HG02763 (cell line): Measurements from ENCODE around the gene SYT12.
A peak's percentile ranks its signal among the peaks of the same experiment; 100 is the strongest.

Experiments
- ATAC-seq: cut with Tn5 transposase; IDR thresholded peaks from one replicate; pipeline ENCODE4 v1.9.1; 2021; ENCODE audit warnings: mild to moderate bottlenecking, moderate library complexity; ENCODE audit not compliant: unreplicated experiment

The SYT12 gene

GRCh38 chr11:67027943-67028542 lies 5.1 kb downstream of the SYT12 start:
- peak; percentile 59 for ATAC-seq

- ATAC-seq = no peak
These were observed 6.2 kb downstream of the SYT12 start for GRCh38 chr11:67029146-67029545.

GRCh38 chr11:67030976-67031375 lies 8.0 kb downstream of the SYT12 start:
- ATAC-seq = no peak

DNA sequence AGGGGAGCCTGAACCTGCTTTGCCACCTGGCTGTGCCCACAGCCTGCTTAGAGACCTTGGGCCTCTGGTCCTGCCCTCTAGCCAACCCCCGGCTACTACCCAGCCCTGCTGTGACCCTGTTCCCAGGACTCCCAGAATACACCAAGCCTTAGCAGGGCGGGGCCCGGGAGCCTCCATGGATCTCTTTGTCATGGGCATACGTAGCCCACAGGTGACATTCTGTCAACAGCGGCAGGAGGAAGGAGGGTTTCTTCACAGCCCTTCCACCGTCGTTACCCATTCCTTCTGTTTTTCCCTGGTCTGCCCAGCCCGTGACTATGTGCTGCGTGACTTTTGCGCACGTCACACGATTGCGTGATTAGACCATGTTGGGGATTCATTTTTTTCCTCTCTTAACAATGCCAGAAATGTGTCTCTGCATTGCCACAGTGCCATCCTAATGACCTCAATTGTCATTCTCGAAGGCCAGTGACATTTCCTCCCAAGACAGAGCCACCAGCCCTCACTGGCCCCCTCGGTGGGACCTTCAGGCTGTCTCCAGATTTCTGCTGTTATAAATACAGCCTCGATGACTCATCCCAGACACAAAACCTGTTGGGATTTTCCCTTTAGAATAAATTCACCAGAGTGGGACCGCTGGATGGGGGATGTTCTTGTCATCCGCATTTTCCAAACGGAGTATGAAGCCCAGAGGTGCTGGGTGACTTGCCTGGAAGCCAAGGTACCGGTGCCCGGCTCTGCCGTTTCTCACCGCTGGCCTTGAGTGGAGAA lies 9.0 kb downstream of the SYT12 start:
- no peak for ATAC-seq

DNA sequence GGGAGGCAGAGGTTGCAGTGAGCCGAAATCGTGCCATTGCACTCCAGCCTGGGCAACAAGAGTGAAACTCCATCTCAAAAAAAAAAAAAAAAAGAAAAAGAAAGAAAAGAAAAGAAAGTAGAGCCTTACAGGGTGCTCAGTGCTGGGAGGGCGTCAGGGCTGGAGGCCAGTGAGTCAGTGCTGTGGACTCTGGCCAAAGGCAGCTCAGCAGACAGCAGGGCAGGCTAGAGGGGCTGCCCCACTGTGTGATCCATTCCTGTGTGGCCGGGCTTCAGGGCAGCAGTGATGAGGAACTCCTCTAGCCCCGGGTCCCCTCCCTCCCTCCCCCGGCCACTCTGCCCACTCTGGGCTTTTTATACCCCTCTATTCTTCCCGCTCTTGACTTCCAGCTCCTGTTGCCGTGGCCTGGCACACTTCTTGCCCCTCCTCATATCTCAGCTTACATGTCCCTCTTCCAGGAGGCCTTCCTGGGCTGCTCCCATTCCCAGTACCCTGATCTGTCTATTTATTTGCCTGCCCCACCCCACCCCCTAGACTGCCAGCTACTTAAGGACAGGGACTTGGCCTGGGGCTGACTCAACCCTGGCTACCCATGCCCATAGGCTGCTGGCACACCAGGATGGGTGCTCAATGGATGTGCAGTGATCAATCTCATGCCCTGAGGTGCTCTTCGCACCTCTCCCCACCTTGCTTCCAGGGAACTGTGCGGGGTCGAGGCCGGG lies 10.1 kb downstream of the SYT12 start:
- no peak for ATAC-seq

- ATAC-seq = no peak
These were observed 10.8 kb downstream of the SYT12 start for GRCh38 chr11:67033661-67034166.

DNA sequence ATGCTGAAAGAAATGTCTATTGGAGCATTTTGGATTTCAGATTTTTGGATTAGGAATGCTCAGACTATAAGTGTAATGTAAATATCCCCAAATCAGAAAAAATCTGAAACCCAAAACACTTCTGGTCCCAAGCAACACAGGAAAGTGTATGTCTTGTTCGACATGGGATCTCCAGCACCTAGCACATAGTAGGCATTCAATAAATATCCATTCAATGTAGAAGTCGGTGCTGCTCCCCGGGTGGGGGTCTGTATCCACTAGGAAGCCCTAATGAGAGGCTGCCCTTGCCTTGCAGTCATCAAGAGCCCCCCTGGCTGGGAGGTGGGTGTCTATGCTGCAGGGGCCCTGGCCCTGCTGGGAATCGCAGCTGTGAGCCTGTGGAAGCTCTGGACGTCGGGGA lies 11.4 kb downstream of the SYT12 start:
- no peak for ATAC-seq

DNA sequence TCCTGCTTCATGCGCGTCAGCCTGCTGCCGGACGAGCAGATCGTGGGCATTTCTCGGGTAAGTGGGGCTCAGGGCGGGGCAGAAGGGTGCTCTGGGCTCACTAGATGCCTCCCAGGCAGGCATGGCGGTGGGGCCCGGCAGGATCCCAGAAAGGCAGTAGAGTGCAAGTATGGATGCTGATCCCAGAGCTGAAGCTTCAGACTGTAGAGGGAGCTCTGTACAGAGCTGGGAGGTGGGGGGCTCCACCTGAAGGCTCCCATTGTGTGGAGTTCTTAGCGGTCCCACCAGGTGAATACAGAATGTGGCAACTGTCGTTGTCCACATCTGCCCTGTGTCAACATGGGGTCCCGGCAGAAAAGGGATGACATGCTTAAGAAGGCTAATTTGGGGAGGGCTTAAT lies 17.2 kb downstream of the SYT12 start:
- no peak for ATAC-seq

DNA sequence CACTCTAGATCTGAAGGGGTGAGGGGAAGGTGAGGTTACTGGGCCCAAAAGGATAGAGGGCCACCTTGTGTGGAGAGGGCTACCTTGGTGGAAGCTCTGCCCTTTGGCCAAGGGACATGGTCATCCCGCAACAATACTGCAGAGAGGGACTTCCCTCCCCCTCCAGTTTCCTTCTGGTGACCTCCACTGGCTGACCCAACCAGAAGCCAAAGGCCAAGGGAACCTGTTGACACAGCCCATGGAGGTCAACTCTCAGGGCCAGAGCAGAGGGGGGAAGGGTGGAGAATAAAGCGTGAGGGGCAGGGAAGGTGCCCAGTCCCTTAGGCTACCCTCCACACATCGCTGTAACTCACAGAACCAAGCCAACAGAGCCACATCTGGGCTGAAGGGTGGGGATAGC lies 18.7 kb downstream of the SYT12 start:
- no peak for ATAC-seq

DNA sequence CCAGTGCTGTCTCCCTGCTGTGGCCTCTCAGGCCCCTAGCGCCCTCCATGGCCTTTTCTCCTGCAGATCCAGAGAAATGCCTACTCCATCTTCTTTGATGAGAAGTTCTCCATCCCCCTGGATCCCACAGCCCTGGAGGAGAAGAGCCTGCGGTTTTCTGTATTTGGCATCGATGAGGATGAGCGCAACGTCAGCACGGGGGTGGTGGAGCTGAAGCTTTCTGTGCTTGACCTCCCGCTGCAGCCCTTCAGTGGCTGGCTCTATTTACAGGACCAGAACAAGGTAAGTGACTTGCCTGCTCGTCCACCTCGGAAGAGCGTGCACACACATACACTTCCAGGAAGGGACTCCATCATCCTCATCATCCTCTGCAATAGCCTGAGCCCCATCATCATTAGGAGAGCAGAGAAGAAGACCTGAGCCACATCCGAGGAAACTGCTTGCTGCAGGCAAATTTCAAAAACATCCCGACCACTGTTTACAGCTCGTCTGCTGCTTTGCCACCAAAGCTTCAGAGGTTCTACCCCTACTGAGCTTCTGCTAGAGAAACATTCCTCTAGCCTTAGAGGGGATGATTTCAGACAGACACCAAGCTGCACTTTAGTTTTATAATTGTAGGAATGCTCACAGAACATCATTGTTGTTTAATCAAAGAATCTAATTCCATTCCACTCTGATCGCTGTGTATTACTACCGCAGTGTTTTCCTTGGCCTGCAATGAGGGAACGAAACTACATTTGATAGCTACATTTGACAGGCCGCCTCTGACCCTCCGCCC lies 20.8 kb downstream of the SYT12 start:
- no peak for ATAC-seq

- no peak for ATAC-seq
These were observed 21.6 kb downstream of the SYT12 start for GRCh38 chr11:67044496-67044895.

DNA sequence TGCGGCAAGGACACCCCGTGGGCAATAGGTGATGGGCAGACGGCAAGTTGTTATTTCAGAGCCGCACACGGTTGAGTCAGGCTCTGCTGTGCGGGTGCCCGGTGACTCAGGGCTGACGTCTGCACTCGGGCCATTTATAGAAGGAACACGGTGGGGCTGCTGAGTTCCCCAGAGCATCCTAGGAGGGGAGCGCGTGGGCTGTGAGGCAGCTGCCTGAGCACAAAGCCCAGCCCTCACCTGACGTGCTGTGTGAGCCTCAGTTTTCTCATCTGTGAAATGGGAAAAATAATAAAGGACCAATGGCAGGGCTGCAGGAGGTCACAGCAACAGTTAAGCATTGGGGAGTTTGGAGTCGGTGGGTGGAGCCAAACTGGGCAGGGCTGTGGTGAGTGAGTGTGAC lies 22.4 kb downstream of the SYT12 start:
- no peak for ATAC-seq

DNA sequence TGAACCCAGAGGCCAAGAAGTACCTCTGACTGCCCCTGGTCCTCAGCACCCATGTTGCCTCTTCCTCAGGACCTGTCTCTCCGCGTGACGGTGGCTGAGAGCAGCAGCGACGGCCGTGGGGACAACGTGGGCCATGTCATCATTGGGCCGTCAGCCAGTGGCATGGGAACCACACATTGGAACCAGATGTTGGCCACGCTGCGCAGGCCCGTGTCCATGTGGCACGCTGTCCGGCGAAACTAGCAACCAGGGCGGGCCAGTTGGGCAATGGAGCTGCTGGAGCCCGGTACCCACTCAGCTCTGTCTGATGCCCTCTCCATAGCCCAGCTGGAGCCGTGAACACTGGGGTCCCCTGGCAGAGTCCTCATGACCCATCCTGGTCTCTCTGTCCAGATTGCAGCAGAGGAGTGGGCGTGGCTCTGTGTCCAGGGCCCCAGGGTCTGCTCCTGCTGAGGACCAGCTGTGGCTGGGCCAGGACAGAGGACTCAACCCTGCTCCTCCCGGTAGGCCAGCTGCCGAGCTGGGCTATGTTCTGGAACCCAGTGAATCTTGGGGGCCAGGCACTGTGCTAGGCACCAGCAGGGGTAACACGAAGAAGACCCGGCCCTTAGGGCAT lies 25.7 kb downstream of the SYT12 start:
- no peak for ATAC-seq

DNA sequence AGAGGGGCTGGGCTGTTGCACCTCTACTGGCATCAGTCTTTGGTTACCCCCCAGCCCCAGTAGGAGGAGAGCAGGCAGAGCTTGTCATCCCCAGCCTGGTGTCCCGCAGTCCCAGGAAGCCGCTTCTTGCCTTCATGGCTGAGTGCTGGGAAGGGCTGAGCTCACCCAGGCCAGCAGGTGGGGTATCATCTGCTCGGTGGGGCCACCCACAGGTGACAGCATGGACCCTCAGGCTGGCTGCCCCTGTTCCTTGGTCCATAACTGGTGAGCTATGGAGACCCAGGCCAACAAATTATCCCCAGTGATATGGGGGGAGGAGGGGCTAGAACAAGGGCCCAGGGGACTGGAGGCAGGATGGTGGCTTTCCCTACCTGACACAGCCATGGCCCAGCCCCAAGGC lies 27.2 kb downstream of the SYT12 start:
- no peak for ATAC-seq

- ATAC-seq = no peak
These were observed 28.4 kb downstream of the SYT12 start for GRCh38 chr11:67051180-67051893.

DNA sequence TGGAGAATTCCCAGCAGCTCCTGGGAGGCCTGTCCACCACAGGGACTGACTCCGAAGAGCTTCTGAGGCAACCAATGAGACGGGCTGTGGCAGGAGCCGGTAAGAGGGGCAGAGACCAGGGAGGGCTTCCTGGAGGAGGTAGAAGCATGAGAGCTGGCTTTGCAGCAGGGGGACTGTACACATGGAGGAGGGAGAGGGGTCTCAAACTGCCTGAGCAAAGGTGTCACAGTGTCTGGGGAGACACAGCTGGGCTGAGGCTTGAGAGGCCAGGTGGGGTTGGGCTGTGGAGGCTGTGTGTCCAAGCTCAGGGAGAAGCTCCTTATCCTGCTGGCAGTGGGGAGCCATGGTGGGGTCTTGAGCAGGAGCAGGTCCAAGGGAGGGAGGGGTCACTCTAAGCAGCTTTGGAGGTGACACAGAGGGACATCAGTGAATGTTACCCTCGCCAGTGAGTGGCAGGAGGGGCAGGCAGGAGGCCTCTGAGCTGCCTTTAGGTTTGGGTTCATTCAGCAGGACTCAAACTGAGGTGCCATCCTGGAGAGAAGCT lies 29.1 kb downstream of the SYT12 start:
- ATAC-seq = no peak

DNA sequence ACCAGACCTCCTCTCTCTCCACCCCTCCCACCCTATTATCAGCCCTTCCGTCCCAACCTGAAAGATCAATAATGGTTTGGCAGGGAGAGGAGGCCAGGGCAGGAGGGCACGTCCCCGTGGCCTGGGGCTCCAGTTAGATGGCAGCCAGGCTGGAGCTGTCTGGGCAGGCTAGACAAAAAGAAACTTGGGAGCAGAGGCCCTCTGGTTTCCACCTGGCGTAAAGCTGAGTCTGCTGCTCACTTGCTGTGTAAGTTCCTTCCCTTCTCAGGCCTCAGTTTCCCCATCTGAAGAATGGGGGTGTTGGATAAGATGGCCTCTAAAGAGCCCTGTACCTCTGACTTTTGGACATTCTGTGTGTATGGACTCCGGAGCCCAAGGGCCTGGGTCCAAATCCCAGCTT lies 30.0 kb downstream of the SYT12 start:
- no peak for ATAC-seq

- no peak for ATAC-seq
These were observed 31.0 kb downstream of the SYT12 start for GRCh38 chr11:67053896-67054329.

DNA sequence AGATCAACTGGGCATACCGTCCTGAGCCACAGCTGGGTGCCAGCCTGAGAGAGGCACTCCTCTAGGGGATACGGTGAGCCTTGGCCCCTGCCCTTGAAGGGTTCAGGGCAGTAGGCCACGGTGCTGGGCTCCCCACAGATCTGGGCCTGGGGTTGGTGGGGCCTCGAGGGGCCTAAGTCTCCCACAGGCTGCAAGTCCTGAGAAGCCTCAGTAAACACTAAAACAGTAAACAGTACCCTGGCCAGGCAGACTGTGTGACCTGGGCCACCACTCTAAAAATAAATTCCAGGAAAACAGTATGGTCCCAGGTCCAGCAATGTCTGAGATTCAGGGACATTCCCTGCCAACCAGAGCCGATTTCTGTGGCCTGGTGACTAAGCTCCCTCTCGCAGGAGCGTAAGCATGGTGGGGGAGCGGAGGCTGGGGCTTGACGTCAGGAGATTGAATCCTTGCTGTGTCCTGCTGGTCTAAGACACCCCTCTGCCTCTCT lies 31.5 kb downstream of the SYT12 start:
- ATAC-seq = no peak
